HepG2 (cell line): Measurements from ENCODE around the gene MB21D2. TPM values are rescaled to one million over a fixed set of nuclear protein-coding genes. Genes with fewer than 3 reads are reported as not detected.

Source experiments
- ATAC-seq: fragments of 200-7000 bp; cut with Tn5 transposase; 3 replicates; pipeline ENCODE4 v1.9.1; 2020; ENCODE audit warnings: mild to moderate bottlenecking, moderate library complexity
- BruUV-seq: library from RNA; stranded (reverse); fragments of 400-500 nt; replicated peaks from 2 replicates; lab custom pipeline; 2021; lab: Mats Ljungman, UMichigan
- CTCF ChIA-PET: fragments of 300-600 bp; formaldehyde crosslinking; extraction: SDS; loops from one replicate; lab custom pipeline; 2021; ENCODE audit warnings: low total read pairs, inconsistent platforms, low intra/inter-chr PET ratio; lab: Yijun Ruan, JAX
- POLR2A ChIA-PET: fragments of 350-600 bp; sonication (Branson Sonifier 250); formaldehyde crosslinking; loops from one replicate; lab custom pipeline; 2020; ENCODE audit warnings: antibody characterized with exemption, inconsistent platforms; lab: Yijun Ruan, JAX
- DNase-seq: peaks from one replicate; pipeline ENCODE4 v3.0.0-alpha.2; 2015; ENCODE audit warnings: low spot score
- FAIRE-seq: peaks from 3 replicates; lab custom pipeline; 2011; peaks lifted over from hg19 to GRCh38; lab: Jason Lieb, UNC
- H2AFZ ChIP-seq: one replicate; pipeline ENCODE4 v1.6.1; 2011; ENCODE audit warnings: low read length, inconsistent platforms
- H3K27ac ChIP-seq: fragments of 300-600 bp; 3 replicates; pipeline ENCODE4 v1.8.0; 2011; ENCODE audit warnings: mixed run types, mild to moderate bottlenecking, mixed read lengths, low read length, inconsistent platforms; ENCODE audit not compliant: insufficient read depth; ENCODE audit errors: extremely low read length
- H3K27me3 ChIP-seq, 2 experiments: fragments of 200-600 bp in 1 of 2; 2 replicates in 1 of 2; 3 replicates in 1 of 2; pipeline versions ENCODE4 v1.6.0 to v1.8.0; 2011; ENCODE audit warnings: low read length in 2 of 2, mild to moderate bottlenecking in 2 of 2, moderate library complexity in 2 of 2, inconsistent platforms in 1 of 2; ENCODE audit not compliant: insufficient read depth in 2 of 2, control insufficient read depth in 1 of 2
- H3K36me3 ChIP-seq, 2 experiments: fragments of 200-600 bp in 1 of 2; replicated peaks in 1 of 2; 2 replicates in 1 of 2; 3 replicates in 1 of 2; pipeline versions ENCODE4 v1.5.1 to v1.8.0; 2011; ENCODE audit warnings: low read length in 2 of 2, inconsistent platforms in 1 of 2; ENCODE audit not compliant: insufficient read depth in 2 of 2, control insufficient read depth in 1 of 2
- H3K4me1 ChIP-seq: 2 replicates; pipeline ENCODE4 v1.5.1; 2012; ENCODE audit warnings: low read length, inconsistent platforms; ENCODE audit not compliant: insufficient read depth
- H3K4me2 ChIP-seq: 2 replicates; pipeline ENCODE4 v1.6.0; 2011; ENCODE audit warnings: low read depth, low read length, inconsistent platforms
- H3K4me3 ChIP-seq, 3 experiments: fragments of 200-600 bp in 1 of 3; sonication (generic), shearing (Covaris generic) in 1 of 3; replicated peaks in 1 of 3; 2 replicates each; pipeline ENCODE4 v1.5.1; 2011 to 2016; ENCODE audit warnings: low read length in 3 of 3, inconsistent platforms in 2 of 3, low read depth in 2 of 3, mild to moderate bottlenecking in 2 of 3, control low read depth in 1 of 3, mixed read lengths in 1 of 3; ENCODE audit not compliant: insufficient read depth in 1 of 3
- H3K79me2 ChIP-seq: one replicate; pipeline ENCODE4 v1.6.1; 2011; ENCODE audit warnings: low read length, inconsistent platforms; ENCODE audit not compliant: insufficient read depth
- H3K9ac ChIP-seq: 2 replicates; pipeline ENCODE4 v1.6.0; 2011; ENCODE audit warnings: mild to moderate bottlenecking, low read depth, low read length, inconsistent platforms; ENCODE audit not compliant: insufficient read depth
- H3K9me3 ChIP-seq: 2 replicates; pipeline ENCODE4 v1.5.1; 2012; ENCODE audit warnings: mild to moderate bottlenecking, low read length
- H4K20me1 ChIP-seq: 2 replicates; pipeline ENCODE4 v1.6.0; 2011; ENCODE audit warnings: inconsistent platforms, mild to moderate bottlenecking, low read length, moderate library complexity; ENCODE audit not compliant: insufficient read depth
- AKAP8 ChIP-seq: sonication (generic); formaldehyde crosslinking; IDR thresholded peaks from 2 replicates; pipeline ENCODE4 v1.5.1; 2020; ENCODE audit warnings: mild to moderate bottlenecking, missing genetic modification reagents
- ATF1 ChIP-seq: IDR thresholded peaks from 2 replicates; pipeline ENCODE4 v1.6.1; 2016; ENCODE audit warnings: mild to moderate bottlenecking, control low read depth
- ATF7-NPFF ChIP-seq: sonication (generic); formaldehyde crosslinking; IDR thresholded peaks from 2 replicates; pipeline ENCODE4 v1.8.1; 2023; ENCODE audit warnings: mild to moderate bottlenecking, low read depth, missing genetic modification reagents, moderate library complexity
- CBFB ChIP-seq: sonication (generic); formaldehyde crosslinking; IDR thresholded peaks from 2 replicates; pipeline ENCODE4 v1.4.0; 2020; ENCODE audit warnings: missing genetic modification reagents
- CCAR2 ChIP-seq: fragments of 200-400 bp; formaldehyde crosslinking; optimal IDR thresholded peaks from 2 replicates; pipeline ENCODE3; 2018; ENCODE audit warnings: low read depth, mild to moderate bottlenecking, low read length, moderate library complexity
- CEBPB ChIP-seq: IDR thresholded peaks from 2 replicates; pipeline ENCODE4 v1.6.1; 2011; ENCODE audit warnings: low read depth, low read length, improper control_type of control experiment, borderline replicate concordance
- E2F5 ChIP-seq: sonication (generic); formaldehyde crosslinking; conservative IDR thresholded peaks from 2 replicates; pipeline ENCODE4 v1.4.0; 2020; ENCODE audit warnings: missing genetic modification reagents
- EEA1 ChIP-seq: sonication (generic); formaldehyde crosslinking; IDR thresholded peaks from 2 replicates; pipeline ENCODE4 v1.5.1; 2020; ENCODE audit warnings: mild to moderate bottlenecking, missing genetic modification reagents, borderline replicate concordance
- NFKBIZ ChIP-seq: IDR thresholded peaks from 2 replicates; pipeline ENCODE4 v1.6.1; 2018; ENCODE audit warnings: missing genetic modification reagents, missing compliant biosample characterization
- PHF5A ChIP-seq: IDR thresholded peaks from one replicate; pipeline ENCODE4 v1.6.1; 2018; ENCODE audit warnings: low read depth, missing genetic modification reagents; ENCODE audit not compliant: unreplicated experiment
- RBM22 ChIP-seq: fragments of 200-400 bp; formaldehyde crosslinking; optimal IDR thresholded peaks from 2 replicates; pipeline ENCODE3; 2017; ENCODE audit warnings: mild to moderate bottlenecking, low read length, moderate library complexity
- SALL1 ChIP-seq: sonication (generic); formaldehyde crosslinking; IDR thresholded peaks from 2 replicates; pipeline ENCODE4 v1.8.0; 2022; ENCODE audit warnings: mild to moderate bottlenecking, missing genetic modification reagents
- XBP1 ChIP-seq: sonication (generic); formaldehyde crosslinking; IDR thresholded peaks from 2 replicates; pipeline ENCODE4 v1.5.0; 2020; ENCODE audit warnings: missing genetic modification reagents
- ZBED4 ChIP-seq: sonication (generic); formaldehyde crosslinking; IDR thresholded peaks from 2 replicates; pipeline ENCODE4 v1.4.0; 2020; ENCODE audit warnings: missing genetic modification reagents, borderline replicate concordance
- ZBTB42 ChIP-seq: sonication (generic); formaldehyde crosslinking; IDR thresholded peaks from 2 replicates; pipeline ENCODE4 v1.5.0; 2020; ENCODE audit warnings: mild to moderate bottlenecking, missing genetic modification reagents
- ZFP37 ChIP-seq: sonication (generic); formaldehyde crosslinking; IDR thresholded peaks from 2 replicates; pipeline ENCODE4 v1.4.0; 2020; ENCODE audit warnings: missing genetic modification reagents, borderline replicate concordance
- ZNF264 ChIP-seq: sonication (generic); formaldehyde crosslinking; IDR thresholded peaks from 2 replicates; pipeline ENCODE4 v1.4.0; 2020; ENCODE audit warnings: missing genetic modification reagents
- ZNF512 ChIP-seq: sonication (generic); formaldehyde crosslinking; IDR thresholded peaks from 2 replicates; pipeline ENCODE4 v1.4.0; 2020; ENCODE audit warnings: mild to moderate bottlenecking, missing genetic modification reagents
- WGBS: methylation state at CpG from one replicate; pipeline ENCODE4 v1.1.6; 2017; ENCODE audit warnings: low lambda C conversion rate; 5-methylcytosine and 5-hydroxymethylcytosine counted together
- in situ Hi-C: cut with HindIII; loops from 2 replicates; pipeline ENCODE4 v1.10.0; 2017; ENCODE audit warnings: low pct_unique_long_range_greater_than_20kb; ENCODE audit not compliant: extremely low pct_ligation_motif_present
- intact Hi-C: fragments of 100-400 bp; cut with micrococcal nuclease; formaldehyde crosslinking; loops from one replicate; pipeline ENCODE4 v1.10.0; 2022; ENCODE audit not compliant: unreplicated experiment
- polyA plus RNA-seq, 8 experiments: library from polyadenylated mRNA; depleted of rRNA in 3 of 8; stranded (reverse) in 7 of 8; unstranded in 1 of 8; fragments of >200 nt; fragmentation: Illumina TruSeq in 4 of 8; extraction: Trizol in 4 of 8; gene quantifications; 2 replicates each; pipeline versions ENCODE4 v1.2.1 to v1.2.3, GENCODE V29; 2011 to 2016; ENCODE audit warnings: low read depth in 4 of 8, missing spikeins in 1 of 8, mixed read lengths in 1 of 8; ENCODE audit not compliant: insufficient read depth in 1 of 8
- total RNA-seq, 5 experiments: library from RNA; depleted of rRNA; stranded (reverse); fragments of >200 nt; fragmentation: Illumina TruSeq; extraction: Trizol; gene quantifications; 2 replicates each; pipeline ENCODE4 v1.2.3, GENCODE V29; 2016; ENCODE audit warnings: low read depth in 1 of 5
- TF ChIP-seq, protein P1 (sequence below): sonication (generic); formaldehyde crosslinking; conservative IDR thresholded peaks from 2 replicates; pipeline ENCODE4 v1.5.0; 2020; ENCODE audit warnings: missing genetic modification reagents

Gene MB21D2
- total and polyA plus RNA-seq, 2 of the 13 experiments (the other 11 are each of a cell fraction or from before 2014, with no cell fraction given), result 0.90 to 1.6 TPM

GRCh38 chr3:192805711-192806110 lies 111.9 kb downstream of the MB21D2 start:
- ChIA-PET POLR2A (no interaction called here), CTCF (no interaction called here)
- Histone ChIP-seq H3K9ac (no peak overlapping the region), H3K4me2 (no peak overlapping the region), H3K9me3 (no peaks in the 10 kb centered on the region), H3K4me3 (no peak overlapping the region), H3K36me3 (no peaks in the 10 kb centered on the region), H4K20me1 (no peaks in the 10 kb centered on the region), H3K79me2 (no peaks in the 10 kb centered on the region), H3K4me1 (no peaks in the 10 kb centered on the region), H3K27me3 (no peaks in the 10 kb centered on the region), H2AFZ (no peak overlapping the region), H3K27ac (no peak overlapping the region)
- FAIRE-seq (no peak), ATAC-seq (no peak), DNase-seq (no peak)
- WGBS, result 94% methylated on average over 6 of the region's 6 CpGs
- intact Hi-C loops (no loop called here), in situ Hi-C loops (loop anchor here (25.0 kb wide), 1 partner anchor 657 kb away; no protein-coding TSS in a partner anchor)
- TF ChIP-seq AKAP8 (CRISPR knock-in tag), result no peak
- no peak for TF ChIP-seq SALL1 (CRISPR knock-in tag)
- no peak for TF ChIP-seq CBFB (CRISPR knock-in tag)
- no peak for TF ChIP-seq ZNF512 (CRISPR knock-in tag)
- TF ChIP-seq ZBTB42 (CRISPR knock-in tag), result no peak
- TF ChIP-seq ZFP37 (CRISPR knock-in tag), result no peak
- no peak for TF ChIP-seq ZNF264 (CRISPR knock-in tag)
- no peak for TF ChIP-seq ZBED4 (CRISPR knock-in tag)
- no peak for TF ChIP-seq NFKBIZ (CRISPR knock-in tag)
- no peak for TF ChIP-seq CEBPB
- TF ChIP-seq ATF1 (CRISPR knock-in tag), result no peak
- no peak for TF ChIP-seq E2F5
- no peak for TF ChIP-seq CCAR2
- TF ChIP-seq RBM22, result no peak
- TF ChIP-seq EEA1, result no peak
- no peak for TF ChIP-seq PHF5A
- TF ChIP-seq XBP1 (CRISPR knock-in tag), result no peak
- TF ChIP-seq, protein P1, sequence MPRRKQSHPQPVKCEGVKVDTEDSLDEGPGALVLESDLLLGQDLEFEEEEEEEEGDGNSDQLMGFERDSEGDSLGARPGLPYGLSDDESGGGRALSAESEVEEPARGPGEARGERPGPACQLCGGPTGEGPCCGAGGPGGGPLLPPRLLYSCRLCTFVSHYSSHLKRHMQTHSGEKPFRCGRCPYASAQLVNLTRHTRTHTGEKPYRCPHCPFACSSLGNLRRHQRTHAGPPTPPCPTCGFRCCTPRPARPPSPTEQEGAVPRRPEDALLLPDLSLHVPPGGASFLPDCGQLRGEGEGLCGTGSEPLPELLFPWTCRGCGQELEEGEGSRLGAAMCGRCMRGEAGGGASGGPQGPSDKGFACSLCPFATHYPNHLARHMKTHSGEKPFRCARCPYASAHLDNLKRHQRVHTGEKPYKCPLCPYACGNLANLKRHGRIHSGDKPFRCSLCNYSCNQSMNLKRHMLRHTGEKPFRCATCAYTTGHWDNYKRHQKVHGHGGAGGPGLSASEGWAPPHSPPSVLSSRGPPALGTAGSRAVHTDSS, result no peak
- no peak for TF ChIP-seq ATF7-NPFF (CRISPR knock-in tag)
- no TSS peak for BruUV-seq
